ENCODE data around the gene PPM1A. TPM values are rescaled to one million over a fixed set of nuclear protein-coding genes. Genes with fewer than 3 reads are reported as not detected.
A peak's percentile ranks its signal among the peaks of the same experiment; 100 is the strongest.

Gene PPM1A
- total and polyA plus RNA-seq, 2 of the 8 experiments (the other 6 are each of a cell fraction or from before 2014, with no cell fraction given), result 14.0 to 51.2 TPM

DNA sequence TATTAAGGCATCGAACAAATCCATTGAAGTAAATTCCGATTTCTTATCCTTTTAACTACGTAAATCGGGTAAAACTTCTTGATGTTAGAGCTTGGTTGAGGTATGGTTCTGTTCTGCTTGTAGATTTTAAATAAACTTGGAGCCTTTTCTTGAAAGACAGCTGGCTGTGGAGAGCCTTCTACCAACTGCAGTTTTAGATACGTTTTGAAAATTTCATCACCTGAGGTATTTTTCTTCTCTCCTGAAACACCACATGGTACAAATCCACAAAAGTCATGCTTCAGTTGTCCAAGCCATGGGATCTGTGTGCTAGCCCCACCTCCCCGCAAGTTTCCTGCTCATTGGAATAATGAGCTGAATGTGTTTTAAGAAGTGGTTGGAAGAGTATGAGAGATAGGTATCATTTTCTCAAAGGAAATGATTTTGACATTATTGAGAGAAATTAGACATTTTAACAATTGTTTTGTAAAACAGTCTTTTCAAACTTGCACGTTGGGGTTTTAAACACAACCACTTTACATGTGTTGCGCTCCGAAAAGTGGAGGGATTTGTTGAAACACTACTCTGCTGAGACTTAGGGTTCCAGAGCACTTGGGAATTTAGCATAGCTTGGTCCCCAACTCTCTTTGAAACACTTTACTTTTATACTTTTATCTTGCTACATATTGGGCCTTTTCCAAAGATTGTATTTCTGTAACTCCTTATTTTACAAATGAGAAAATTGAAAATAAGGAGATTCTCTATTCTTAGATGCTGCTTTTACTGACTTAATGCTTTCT is 1.4 kb downstream of the PPM1A start:
- Histone ChIP-seq H2AK5ac (ENCODE audit: low read depth, low read length) (no peak overlapping the region), H2BK120ac (replicated peaks; ENCODE audit: low read depth, low read length) (no peak overlapping the region), H3K4ac (replicated peaks; ENCODE audit: insufficient read length, low read depth, low read length) (no peak overlapping the region), H3K27ac (ENCODE audit: low read depth, low read length) (peak overlapping the region; percentile 45; the same call in 1 of the 2 replicates), H3K4me2 (ENCODE audit: insufficient read depth in 1 of 2, low read depth in 2 of 2, low read length in 2 of 2) (peak overlapping the region; percentile 67 to 93), H3K23me2 (ENCODE audit: low read depth, low read length) (peaks cover 6% of the 10 kb centered on the region; the same call in 1 of the 2 replicates), H3K79me2 (ENCODE audit: control insufficient read depth in 1 of 2, insufficient read depth in 2 of 2, low read length in 2 of 2) (peaks cover 11 to 52% of the 10 kb centered on the region in 2 experiments; a peak in 3 of 4 replicates), H4K5ac (ENCODE audit: insufficient read length, low read depth, low read length) (peak overlapping the region; percentile 47), H4K20me1 (replicated peaks in 1 of 2; ENCODE audit: control insufficient read depth in 1 of 2, insufficient read depth in 2 of 2, low read length in 2 of 2) (no peaks in the 10 kb centered on the region), H2BK15ac (ENCODE audit: low read length) (no peak overlapping the region), H3K9me3 (ENCODE audit: insufficient read depth in 2 of 2, low read depth in 1 of 2, low read length in 1 of 2) (no peaks in the 10 kb centered on the region), H3K27me3 (replicated peaks in 1 of 4; ENCODE audit: control insufficient read depth in 3 of 4, extremely low read depth in 1 of 4, insufficient read depth in 3 of 4, low read length in 3 of 4) (no peaks in the 10 kb centered on the region), H2BK20ac (ENCODE audit: low read length) (no peak overlapping the region), H3K23ac (ENCODE audit: insufficient read length) (no peak overlapping the region), H3K18ac (ENCODE audit: extremely low read depth, low read length) (0 out of 2 replicates have a peak overlapping the region, but pooled peaks have one; percentile 65), H2AFZ (ENCODE audit: low read length) (no peak overlapping the region), H3K79me1 (ENCODE audit: low read depth, low read length) (no peaks in the 10 kb centered on the region; the same call in 1 of the 2 replicates), H3K36me3 (ENCODE audit: control insufficient read depth in 2 of 4, insufficient read depth in 4 of 4, low read length in 3 of 4) (no peaks in the 10 kb centered on the region), H3K56ac (replicated peaks; ENCODE audit: insufficient read length, low read depth, low read length) (no peak overlapping the region), H3K4me3 (ENCODE audit: extremely low read depth in 1 of 4, insufficient read depth in 2 of 4, low read depth in 3 of 4, low read length in 4 of 4) (peak overlapping the region; percentile 53 to 96 (median 86)), H4K91ac (replicated peaks; ENCODE audit: insufficient read length, low read length) (no peak overlapping the region), H4K8ac (ENCODE audit: extremely low read depth, insufficient read depth, low read length) (no peak overlapping the region), H3K4me1 (replicated peaks in 1 of 4; ENCODE audit: control insufficient read depth in 3 of 4, insufficient read depth in 4 of 4, low read length in 3 of 4) (peaks cover 2 to 11% (median 8%) of the 10 kb centered on the region in 4 experiments), H3K9ac (replicated peaks in 1 of 4; ENCODE audit: extremely low read depth in 1 of 4, low read depth in 3 of 4, low read length in 3 of 4) (peak overlapping the region; percentile 43 to 93 (median 68)), H2BK5ac (ENCODE audit: low read depth, low read length) (no peak overlapping the region; the same call in 1 of the 2 replicates), H2BK12ac (ENCODE audit: low read depth, low read length) (no peak overlapping the region), H3K14ac (ENCODE audit: insufficient read length) (no peak overlapping the region)
- CTCF ChIA-PET (ENCODE audit: partially characterized antibody), result interaction anchor here (0.9 to 9.0 kb wide), 4 partner anchors 10 to 315 kb away, joined by 3 to 57 read pairs (median 4); no protein-coding TSS in a partner anchor
- FAIRE-seq (no peak), DNase-seq (ENCODE audit: low read depth in 1 of 2, low spot score in 2 of 2) (no peak)
- WGBS, 2 experiments (ENCODE audit: extremely low coverage in 1 of 2, insufficient coverage in 1 of 2, insufficient read length in 1 of 2, insufficient replicate concordance in 2 of 2, low coverage in 1 of 2, low lambda C conversion rate in 2 of 2, missing lambda C conversion rate in 1 of 2), result 14% methylated on average over 9 of the region's 9 CpGs; no CpG with 5 or more reads in 1 of the 2 experiments
- no peak for TF ChIP-seq EGR1 (IDR thresholded peaks at IDR 0.05; ENCODE audit: borderline replicate concordance, low read depth, low read length)
- TF ChIP-seq KDM4A (IDR thresholded peaks at IDR 0.05; ENCODE audit: low read depth, low read length, severe bottlenecking), result no peak
- TF ChIP-seq HDAC6 (IDR thresholded peaks at IDR 0.05; ENCODE audit: low read depth, low read length), result no peak
- TF ChIP-seq, protein P1, sequence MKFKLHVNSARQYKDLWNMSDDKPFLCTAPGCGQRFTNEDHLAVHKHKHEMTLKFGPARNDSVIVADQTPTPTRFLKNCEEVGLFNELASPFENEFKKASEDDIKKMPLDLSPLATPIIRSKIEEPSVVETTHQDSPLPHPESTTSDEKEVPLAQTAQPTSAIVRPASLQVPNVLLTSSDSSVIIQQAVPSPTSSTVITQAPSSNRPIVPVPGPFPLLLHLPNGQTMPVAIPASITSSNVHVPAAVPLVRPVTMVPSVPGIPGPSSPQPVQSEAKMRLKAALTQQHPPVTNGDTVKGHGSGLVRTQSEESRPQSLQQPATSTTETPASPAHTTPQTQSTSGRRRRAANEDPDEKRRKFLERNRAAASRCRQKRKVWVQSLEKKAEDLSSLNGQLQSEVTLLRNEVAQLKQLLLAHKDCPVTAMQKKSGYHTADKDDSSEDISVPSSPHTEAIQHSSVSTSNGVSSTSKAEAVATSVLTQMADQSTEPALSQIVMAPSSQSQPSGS (IDR thresholded peaks at IDR 0.05; ENCODE audit: low read length), result no peak
- TF ChIP-seq, protein P2, sequence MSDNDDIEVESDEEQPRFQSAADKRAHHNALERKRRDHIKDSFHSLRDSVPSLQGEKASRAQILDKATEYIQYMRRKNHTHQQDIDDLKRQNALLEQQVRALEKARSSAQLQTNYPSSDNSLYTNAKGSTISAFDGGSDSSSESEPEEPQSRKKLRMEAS (IDR thresholded peaks at IDR 0.05), result no peak
- TF ChIP-seq TCF12 (IDR thresholded peaks at IDR 0.05; ENCODE audit: low read depth, low read length), result no peak
- TF ChIP-seq RXRA (IDR thresholded peaks at IDR 0.05; ENCODE audit: insufficient read depth, low read depth, low read length), result no peak
- TF ChIP-seq JUND (IDR thresholded peaks at IDR 0.05; ENCODE audit: low read length), result no peak
- TF ChIP-seq SP2 (IDR thresholded peaks at IDR 0.05; ENCODE audit: low read length), result no peak
- POLR2A ChIA-PET (ENCODE audit: partially characterized antibody), result interaction anchor here (0.6 to 2.2 kb wide), 5 partner anchors 11 to 258 kb away, joined by 3 to 13 read pairs (median 4); no protein-coding TSS in a partner anchor

Data from H1 (cell line).